LoVo (cell line): ENCODE results near the gene FAM98B.

Source experiments
- DNase-seq: peaks from one replicate; pipeline ENCODE4 v3.0.0-alpha.2; 2016; ENCODE audit warnings: low spot score

The FAM98B gene

DNA sequence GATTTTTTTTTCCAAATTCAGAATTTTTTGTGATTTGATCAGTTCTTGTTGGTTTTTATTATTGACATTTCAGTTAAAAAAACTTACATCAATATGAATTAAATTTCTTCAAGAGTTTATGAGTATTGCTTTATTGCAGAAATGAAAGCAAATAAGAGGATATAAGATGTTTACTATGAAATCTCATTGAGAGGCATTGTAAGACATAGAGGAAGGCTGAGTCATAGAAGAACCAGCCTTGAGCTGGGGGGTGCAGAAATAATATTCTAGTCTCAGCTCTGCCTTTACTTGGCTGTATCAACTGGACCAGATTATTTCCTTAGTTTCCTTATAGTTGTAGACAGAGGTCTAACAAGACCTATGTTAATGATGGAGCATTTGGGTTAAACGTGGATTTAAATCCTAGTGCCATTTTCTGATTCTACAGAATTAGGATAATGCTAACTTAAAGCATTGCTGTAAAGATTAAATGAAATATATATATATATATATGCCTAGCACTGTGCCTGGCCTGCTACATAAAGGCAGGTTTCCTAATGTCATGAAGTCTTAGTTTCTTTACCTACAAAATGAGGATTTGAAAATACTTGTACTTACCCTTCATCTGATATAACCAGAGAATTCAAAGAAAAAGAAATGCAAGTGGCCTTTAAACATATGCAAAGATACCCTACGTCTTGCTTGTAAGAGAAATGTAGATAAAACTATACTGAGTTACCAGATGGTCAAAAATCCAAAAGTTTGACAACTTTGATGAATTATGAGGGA, 7.3 kb downstream of the FAM98B start:
- no peak for DNase-seq

DNA sequence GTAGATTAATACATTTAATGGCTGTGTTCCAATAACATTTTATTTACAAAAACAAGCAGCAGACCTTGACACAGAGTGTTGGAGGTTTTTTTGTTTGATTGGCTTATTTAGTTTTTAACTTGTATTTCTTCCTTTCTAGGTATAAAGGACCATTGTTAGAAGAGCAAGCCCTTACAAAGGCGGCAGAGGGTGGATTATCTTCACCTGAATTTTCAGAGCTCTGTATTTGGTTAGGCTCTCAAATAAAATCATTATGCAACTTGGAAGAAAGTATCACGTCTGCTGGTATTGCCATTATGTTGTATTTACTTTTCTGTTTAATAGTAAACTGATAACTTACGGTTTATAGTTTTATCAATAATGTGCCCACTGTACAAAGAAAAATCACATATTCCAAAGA, 10.0 kb downstream of the FAM98B start:
- no peak for DNase-seq

DNA sequence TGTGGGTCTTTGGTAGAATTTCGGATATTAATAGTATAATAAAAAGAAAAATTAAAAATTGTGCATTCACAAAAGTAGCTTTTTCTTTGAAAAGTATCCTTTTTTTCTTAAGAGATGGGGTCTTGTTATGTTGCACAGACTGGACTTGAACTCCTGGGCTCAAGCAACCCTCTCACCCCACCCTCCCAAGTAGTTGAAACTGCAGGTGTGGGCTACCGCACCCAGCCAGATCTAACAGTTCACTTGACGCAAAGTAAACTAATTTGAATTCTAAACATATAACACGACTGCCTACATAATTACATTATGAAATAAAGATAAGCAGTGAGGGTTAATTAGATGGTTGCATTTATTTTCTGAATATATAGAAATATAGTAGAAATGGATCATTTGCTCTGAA, 10.7 kb downstream of the FAM98B start:
- no peak for DNase-seq

DNA sequence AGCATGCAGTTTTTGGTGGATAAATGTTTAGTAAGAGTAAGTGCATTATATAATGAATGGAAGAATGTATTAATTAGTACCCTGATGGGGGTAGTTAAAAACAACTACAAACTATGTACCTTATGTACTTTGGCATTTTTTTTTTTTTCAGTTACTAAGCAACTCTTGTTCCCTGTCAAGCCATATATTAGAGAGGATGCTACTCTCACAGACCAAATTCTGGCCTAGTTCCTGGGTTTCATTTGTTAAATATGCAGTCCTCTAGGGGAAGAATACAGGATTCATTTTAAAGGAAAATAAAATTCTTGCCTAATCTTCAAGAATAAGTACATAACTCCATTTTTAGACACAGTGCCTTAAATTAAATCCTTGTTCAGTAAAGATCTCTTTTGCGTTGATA, 16.9 kb downstream of the FAM98B start:
- no peak for DNase-seq

DNA sequence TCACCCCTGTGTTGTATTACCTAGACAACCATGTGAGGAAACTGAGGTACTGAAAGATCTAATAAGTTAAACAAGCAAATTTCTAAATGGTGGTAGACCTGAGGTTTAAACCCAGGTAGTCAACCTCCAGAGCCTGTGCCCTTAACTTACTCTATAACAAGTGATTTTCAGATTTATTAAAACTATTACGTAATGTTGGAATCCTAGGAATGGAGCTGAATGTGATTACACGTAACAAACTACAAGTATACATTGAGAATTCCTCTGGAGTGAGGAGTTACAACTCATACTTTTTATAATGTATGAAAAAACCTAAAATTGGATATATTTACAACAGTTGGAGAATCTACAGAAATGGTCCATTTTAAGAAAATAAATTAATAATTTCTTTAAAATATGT, 18.0 kb downstream of the FAM98B start:
- no peak for DNase-seq

DNA sequence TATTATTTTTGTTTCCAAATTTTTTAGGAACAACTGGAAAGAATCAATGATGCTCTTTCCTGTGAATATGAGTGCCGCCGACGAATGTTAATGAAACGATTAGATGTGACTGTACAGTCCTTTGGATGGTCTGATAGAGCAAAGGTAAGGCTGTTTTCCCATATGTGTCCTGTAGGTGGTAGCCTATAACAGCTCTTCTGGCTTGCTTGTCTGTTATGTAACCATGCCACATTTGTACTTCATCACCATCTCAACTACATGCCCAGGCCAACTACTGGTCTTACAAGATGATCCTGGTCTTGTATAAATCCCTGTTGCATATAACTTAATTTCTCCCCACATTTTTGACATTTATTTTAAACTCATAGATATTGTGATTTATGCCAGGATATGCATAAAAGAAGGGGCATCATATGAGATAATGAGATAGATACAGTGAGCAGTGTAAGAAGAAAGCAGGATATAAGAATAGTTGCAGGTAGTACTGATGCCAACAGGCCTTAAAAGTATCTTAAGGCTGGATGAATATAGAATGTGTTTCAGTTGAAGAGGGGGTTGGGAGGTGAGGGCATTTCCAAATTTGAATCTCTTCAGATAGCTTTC, 20.3 kb downstream of the FAM98B start:
- DNase-seq: peak; percentile 38

DNA sequence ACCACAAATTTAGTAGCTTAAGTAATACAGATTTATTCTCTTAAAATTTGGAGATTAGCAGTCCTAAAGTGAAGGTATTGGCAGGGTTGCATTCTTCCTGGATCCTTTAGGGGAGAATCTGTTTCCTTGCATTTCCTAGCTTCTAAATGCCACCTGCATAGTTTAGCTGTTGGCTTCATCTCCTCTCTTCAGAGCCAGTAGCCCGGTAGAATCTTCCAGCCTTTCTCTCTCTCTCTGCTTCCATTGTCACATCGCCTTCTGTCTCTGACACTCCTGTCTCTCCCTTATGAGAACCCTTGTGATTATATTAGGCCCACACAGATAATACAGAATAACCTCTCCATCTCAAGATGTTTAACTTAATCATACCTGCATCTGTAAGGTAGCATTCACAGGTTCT, 21.4 kb downstream of the FAM98B start:
- DNase-seq: no peak

DNA sequence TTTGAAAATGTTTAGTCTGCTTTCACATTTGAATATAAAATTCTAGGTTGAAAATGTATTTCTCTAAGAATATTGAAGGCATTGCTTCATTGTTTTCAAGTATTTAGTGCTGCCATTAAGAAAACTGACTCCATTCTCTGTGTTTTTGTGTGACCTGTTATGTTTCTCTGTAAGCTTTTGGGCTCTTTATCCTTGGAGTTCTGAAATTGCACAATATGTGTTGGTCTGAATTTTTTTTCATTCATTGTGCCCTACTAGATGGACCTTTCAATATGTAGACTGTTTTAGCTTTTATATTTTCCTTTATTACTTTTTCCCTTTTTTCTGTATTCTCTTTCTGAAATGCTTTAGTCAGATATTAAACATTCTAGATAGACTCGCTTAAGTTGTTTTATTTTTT, 22.2 kb downstream of the FAM98B start:
- no peak for DNase-seq

DNA sequence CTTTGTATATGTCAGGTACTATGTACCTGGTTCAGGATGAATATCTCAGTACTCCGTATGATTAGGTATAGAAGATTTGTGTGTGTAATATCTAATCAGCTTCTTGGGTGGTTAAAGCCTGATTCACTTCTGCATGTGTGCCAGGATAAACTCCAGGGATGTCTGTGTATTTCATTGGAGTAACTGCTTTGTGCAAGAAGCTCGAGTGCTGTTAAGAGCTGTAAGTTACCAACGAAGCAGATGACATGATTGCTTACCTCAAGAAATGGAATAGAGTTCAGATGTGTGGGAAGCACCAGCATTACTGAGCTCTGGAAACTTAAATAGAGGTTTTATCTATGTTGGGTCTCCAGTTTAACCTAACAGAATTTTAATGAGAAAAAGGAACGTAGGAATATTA, 23.7 kb downstream of the FAM98B start:
- DNase-seq: no peak

DNA sequence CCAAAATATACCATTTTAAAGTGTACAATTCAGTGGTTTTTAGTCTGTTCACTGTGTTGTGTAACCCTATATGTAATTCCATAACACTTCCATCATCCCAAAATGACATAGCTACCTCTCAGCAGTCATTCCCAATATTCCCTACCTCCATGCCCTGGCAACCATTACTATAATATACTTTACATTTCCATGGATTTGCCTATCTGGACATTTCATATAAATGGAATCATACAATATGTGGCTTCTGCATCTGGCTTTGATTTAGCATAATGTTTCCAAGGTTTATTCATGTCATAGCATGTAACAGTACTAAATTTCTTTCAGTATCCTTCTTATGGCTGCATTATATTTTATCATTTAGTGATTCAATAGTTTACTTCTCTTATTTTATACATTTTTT, 25.3 kb downstream of the FAM98B start:
- DNase-seq: no peak

DNA sequence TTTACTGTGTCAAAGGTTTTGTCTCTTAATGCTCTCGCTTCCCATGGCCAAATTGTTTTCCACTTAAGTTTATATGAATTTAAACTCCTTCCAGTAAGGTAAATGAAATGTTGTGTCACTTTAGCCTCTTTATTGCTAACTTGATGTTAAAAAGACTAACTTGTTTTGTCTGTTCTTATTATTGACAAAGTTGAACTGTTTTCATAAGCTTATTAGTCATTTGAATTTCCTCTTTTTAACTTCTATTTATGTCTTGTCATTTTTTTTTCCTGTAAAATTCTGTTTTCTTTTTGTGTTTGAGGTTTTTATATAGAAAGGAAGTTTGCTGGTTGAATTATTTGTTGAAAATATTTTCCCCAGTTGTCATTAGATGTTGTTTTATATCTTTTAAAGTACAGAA, 25.8 kb downstream of the FAM98B start:
- no peak for DNase-seq

DNA sequence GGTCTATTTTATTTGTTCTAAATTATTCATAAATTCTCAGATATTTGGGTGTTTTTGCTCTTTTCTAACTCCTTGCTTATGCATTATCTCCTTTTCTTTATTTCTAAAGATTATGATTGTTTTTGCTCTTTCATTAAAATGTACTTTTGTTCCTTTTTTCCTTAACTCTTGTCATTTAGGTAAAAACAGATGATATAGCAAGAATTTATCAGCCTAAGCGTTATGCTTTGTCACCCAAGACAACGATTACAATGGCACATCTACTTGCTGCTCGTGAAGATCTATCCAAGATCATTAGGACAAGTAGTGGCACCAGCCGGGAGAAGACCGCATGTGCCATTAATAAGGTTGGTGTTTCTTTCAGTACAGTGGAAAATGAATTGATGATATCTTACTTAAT, 27.2 kb downstream of the FAM98B start:
- no peak for DNase-seq

DNA sequence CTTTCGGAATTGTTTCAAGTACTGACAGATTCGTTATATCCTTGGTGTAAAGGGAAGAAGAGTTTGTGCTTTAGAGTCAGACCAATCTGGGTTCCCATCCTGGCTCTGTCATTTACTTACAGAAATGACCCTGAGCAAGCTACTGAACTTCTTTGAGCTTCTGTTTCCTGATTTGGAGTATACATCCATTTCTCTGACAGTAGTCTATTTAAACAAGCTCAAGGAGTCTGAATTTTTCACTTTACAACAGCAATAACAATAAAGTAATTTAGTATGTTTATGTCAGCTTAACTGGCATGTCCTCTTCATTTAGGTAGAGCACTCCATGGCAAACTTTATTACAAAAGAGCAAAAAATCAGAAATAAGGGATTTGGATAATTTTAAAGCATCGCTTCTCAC, 27.8 kb downstream of the FAM98B start:
- DNase-seq: no peak

DNA sequence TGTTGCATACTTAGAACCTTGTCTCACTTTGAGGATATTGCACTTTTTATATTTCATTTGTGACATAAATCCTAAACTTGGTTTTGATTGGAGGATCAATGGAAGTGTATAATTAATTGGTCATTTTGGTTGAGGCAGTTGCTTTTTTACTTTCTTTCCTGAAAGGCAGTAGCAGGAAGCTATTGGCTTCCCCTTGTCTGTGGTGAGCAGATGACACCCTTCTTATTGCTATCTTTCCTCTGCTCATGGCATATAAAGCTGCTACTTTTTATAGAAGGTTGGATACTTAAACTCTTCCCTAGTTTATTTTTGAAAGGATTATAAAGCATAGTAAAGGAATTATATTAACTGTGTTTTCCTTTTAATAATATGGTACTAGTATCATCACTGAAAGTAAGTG, 28.6 kb downstream of the FAM98B start:
- DNase-seq: no peak

DNA sequence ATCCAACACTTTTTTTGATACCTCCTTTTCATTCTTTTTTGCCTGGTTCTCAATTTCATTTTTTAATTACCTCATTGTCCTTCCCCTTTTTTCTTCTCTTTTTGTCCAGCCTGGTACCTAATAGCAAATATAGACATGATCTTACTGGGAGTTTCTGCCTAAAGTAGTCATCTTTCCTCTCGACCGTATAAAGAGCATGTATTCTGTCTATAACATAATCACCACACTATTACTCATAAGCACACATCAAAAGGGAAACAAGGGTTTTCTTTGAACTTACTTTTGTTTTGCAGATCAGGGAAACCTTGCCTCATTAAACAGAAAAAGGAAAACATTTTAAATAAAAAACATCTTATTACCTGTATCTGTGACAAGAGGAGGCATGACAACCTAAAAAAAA, 33.0 kb downstream of the FAM98B start:
- no peak for DNase-seq

DNA sequence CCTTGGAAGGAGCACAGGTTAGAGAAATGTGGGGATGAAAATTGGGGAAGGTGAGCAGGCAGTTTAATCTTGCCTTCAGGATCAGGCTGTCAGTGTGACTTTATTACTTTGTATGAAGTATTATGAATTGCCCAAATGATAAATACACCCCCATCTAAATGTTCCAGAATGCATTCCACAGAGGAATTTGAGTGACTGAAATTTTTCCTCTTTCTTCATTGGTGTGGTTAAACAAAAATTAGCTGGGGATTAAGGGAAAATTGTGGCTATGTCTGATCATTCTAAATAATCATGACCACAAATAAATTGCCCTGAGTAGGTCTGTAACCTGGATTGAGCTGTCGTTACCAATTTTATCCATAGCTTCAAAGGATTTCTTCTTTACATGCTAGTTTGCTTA, 33.5 kb downstream of the FAM98B start:
- DNase-seq: no peak

DNA sequence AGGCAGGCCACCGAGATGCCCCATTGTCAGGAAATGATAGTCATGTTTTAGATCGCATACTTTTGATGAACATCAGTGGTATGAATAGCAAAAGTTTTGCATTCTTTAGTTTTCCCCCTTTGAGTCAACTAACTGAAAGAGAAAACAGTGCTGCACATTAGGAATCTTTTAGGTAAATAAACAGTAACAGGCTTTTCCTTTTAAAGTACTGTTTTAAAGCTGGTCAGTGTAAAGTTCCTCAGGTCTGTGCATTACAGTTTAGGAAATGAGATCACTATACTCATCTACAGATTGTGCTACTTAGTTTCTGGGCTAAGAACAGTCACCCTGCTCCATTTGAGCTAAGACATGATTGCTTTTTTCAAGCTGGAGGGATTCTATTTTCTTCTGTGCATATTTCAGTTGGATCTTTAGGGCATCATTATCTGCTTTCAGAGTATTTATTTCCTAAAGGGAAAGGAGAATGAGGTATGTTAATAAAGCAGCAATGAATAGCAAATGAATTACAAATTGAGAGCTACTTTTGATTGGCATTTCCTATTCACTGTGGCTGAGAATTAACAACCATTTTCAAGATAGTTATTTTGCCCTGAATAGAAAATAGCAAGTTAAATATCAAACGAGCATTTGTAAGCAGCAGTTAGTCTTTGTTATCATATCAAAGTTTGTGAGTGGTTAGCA, 36.5 kb downstream of the FAM98B start:
- no peak for DNase-seq

DNA sequence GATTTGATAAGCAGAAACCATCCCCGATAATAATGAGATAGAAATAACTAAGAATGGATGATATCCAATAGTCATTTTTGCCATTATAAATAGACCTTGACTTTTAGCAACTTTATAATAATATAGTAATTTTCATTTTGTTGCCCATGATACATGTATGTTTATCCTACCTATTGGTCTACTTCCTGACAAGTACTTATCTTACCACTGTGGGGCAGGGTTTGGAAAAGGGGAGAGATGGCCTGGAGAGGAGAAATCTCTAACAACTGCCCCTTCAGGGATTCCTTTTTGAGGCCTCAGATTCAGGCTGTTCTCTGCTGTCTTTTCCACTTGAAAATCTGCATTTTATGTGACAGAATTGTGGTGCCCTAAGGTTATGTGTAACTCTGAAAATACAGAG, 42.2 kb downstream of the FAM98B start:
- DNase-seq: no peak

DNA sequence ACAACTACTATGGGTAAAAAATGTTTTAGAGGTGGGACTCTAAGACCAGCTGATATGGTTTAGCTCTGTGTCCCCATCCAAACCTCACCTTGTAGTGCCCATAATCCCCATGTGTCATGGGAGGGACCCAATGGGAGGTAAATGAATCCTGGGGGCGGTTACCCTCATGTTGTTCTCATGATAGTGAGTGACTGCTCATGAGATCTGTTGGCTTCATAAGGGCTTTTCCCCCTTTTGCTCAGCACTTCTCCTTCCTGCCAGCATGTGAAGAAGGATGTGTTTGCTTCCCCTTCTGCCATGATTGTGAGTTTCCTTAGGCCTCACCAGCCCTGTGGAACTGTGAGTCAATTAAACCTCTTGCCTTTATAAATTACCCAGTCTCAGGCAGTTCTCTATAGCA, 45.7 kb downstream of the FAM98B start:
- DNase-seq: no peak

DNA sequence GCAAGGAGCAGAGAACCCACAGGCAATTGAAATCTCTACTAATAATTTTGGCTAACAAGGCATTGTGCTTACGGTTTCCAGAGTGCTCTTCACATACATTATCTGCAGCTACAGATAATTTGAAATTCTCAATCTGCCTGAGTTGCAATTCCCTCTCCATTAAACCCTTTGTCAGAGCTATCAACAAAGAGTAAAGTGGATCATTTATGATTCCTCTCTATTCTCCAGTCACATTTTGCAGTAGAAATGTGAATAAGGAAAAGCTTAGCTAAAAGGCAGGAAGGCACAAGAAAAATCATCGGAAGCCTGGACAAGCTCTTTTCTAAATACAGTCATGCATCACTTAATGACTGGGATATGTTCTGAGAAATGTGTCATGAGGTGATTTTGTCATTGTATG, 49.6 kb downstream of the FAM98B start:
- no peak for DNase-seq

DNA sequence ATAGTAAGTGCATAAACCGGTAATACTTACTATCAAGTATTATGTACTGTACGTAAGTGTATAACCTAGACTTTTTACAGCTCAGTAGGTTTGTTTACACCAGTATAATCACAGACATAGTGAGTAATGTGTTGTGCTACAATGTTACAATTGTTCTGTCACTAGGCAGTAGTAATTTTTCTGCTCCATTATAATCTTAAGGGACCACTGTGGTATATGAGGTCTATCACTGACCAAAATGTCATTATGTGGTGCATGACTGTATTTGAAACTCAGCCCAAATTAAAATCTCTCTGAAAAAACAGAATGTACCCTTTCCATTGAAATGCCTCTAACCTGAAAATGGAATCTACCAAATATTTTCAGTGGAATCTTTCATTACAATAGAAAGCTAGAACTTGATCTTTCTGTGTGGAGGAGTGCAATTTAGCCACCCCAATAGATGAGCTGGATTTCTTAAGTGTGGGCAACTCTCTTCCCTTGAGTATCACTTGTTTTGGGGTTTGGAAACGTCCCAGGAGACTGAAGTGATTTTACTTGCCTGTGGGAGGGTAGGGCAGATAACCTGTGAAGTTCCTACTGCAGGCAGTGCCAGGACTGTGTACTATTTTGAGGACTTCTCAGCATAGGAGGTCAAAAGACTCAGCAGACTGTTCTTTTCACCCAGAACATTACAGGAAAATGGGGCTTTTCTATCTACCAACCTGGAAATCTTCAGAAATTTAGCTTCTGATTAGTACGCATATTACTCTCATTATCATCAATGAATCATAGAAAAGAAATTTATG, 50.9 kb downstream of the FAM98B start:
- DNase-seq: no peak

DNA sequence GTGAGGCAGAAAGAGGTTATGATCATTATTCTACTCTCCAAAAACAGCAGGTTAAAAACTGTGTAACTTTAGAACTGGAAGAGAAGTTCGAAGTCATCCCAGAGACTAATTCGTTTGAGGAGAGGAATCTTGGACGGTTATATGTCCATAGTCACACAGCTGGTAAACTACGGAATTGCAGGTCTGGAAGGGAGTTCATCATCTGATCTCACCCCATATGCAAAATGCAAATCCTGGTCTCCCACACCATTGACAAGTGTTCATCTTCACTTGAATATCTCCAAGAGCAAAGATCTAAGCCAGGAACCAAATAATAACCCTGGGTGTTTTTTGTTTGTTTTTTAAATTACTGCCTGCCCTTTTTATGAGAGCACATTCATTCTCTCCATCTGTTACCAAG, 53.1 kb downstream of the FAM98B start:
- DNase-seq: no peak

DNA sequence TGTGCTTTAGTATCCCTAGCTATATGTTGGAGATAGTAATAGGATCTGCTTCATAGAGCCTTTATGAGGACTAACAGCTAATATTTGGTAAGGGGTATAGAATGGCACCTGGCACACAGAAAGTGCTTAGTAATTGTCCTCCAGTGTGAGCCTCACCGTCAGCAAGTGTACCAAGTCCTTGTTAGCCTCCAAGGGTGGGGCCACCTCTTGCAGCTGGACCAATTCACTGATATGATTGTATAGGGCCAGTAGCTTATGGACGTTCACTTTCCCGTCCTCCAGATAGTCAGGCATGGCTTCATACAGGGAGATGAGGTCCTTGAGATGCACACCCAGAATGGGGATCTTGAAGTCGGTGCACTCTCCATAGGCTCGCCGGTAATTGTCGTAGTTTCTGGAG, 53.6 kb downstream of the FAM98B start:
- no peak for DNase-seq
